Embryonic facial prominence (tissue), 1 donor: ENCODE data around the gene HDAC7.

Source experiments
- DNase-seq: peaks from one replicate; pipeline ENCODE4 v3.0.0-alpha.2; 2016; ENCODE audit errors: extremely low spot score

The HDAC7 gene

GRCh38 chr12:47762850-47763465 lies 56.7 kb downstream of the HDAC7 start:
- no peak for DNase-seq

- peak; percentile 57 for DNase-seq
These were observed 60.6 kb downstream of the HDAC7 start, which contains the start of gene RAPGEF3 for GRCh38 chr12:47758834-47759690. TSS of gene RAPGEF3 (minus strand) at chr12:47758880. CDS start at chr12:47758556, 324 bp downstream.

GRCh38 chr12:47758584-47758833 lies 61.2 kb downstream of the HDAC7 start:
- DNase-seq = no peak

- no peak for DNase-seq
These were observed 61.7 kb downstream of the HDAC7 start for GRCh38 chr12:47757840-47758583.

- DNase-seq = no peak
These were observed 62.3 kb downstream of the HDAC7 start for GRCh38 chr12:47757364-47757839.

- DNase-seq = no peak
These were observed 63.8 kb downstream of the HDAC7 start for GRCh38 chr12:47755655-47756562.

- DNase-seq = no peak
These were observed 64.8 kb downstream of the HDAC7 start for GRCh38 chr12:47754881-47755280.

GRCh38 chr12:47754126-47754525 lies 65.6 kb downstream of the HDAC7 start:
- no peak for DNase-seq

- no peak for DNase-seq
These were observed 66.4 kb downstream of the HDAC7 start for GRCh38 chr12:47753021-47754001.

- no peak for DNase-seq
These were observed 67.2 kb downstream of the HDAC7 start for GRCh38 chr12:47752552-47752951.

- no peak for DNase-seq
These were observed 67.6 kb downstream of the HDAC7 start for GRCh38 chr12:47752121-47752520.

- no peak for DNase-seq
These were observed 68.1 kb downstream of the HDAC7 start for GRCh38 chr12:47751561-47751960.

- DNase-seq = no peak
These were observed 68.7 kb downstream of the HDAC7 start for GRCh38 chr12:47750916-47751470.

- no peak for DNase-seq
These were observed 69.4 kb downstream of the HDAC7 start for GRCh38 chr12:47750229-47750798.

- no peak for DNase-seq
These were observed 70.8 kb downstream of the HDAC7 start for GRCh38 chr12:47748899-47749298.

GRCh38 chr12:47748507-47748828 lies 71.2 kb downstream of the HDAC7 start:
- no peak for DNase-seq

- no peak for DNase-seq
These were observed 71.9 kb downstream of the HDAC7 start for GRCh38 chr12:47747596-47748506.

- DNase-seq = no peak
These were observed 72.6 kb downstream of the HDAC7 start for GRCh38 chr12:47747126-47747525.

- no peak for DNase-seq
These were observed 73.2 kb downstream of the HDAC7 start for GRCh38 chr12:47746523-47746922.
